NCI-H2081 treated with DMSO at 0.1 percent for 48 hours (cell line): ENCODE data around the gene DSCAM.

Experiments used
- DNase-seq: peaks from one replicate; lab custom pipeline; 2025; lab: John Stamatoyannopoulos, UW

DSCAM gene

GRCh38 chr21:40652436-40652835, 194.5 kb downstream of the DSCAM start:
- no peak for DNase-seq

DNA sequence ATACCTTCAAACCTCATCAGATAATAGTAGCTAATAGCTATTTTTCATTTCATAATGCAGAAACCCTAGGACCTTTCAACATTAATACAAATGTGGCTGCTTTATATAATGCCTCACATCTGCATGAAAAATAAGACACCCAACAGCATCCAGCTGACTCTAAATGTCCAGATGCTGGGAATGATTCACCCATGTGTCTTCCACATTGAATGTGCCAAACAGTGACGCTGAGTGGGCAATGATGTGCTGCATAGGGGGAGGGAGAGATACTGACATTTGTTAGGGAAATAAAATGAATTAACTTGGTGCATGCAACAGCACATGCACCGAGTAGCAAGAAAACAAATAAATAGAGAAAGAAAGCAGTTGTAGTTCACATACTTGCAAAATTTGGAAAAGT, 199.3 kb downstream of the DSCAM start:
- no peak for DNase-seq

- DNase-seq, result no peak
Measured at GRCh38 chr21:40646651-40647050, 200.3 kb downstream of the DSCAM start.

- DNase-seq, result no peak
Measured at GRCh38 chr21:40641042-40641441, 205.9 kb downstream of the DSCAM start.

- DNase-seq, result no peak
Measured at GRCh38 chr21:40640266-40640789, 206.6 kb downstream of the DSCAM start.

GRCh38 chr21:40639616-40640194, 207.3 kb downstream of the DSCAM start:
- no peak for DNase-seq

DNA sequence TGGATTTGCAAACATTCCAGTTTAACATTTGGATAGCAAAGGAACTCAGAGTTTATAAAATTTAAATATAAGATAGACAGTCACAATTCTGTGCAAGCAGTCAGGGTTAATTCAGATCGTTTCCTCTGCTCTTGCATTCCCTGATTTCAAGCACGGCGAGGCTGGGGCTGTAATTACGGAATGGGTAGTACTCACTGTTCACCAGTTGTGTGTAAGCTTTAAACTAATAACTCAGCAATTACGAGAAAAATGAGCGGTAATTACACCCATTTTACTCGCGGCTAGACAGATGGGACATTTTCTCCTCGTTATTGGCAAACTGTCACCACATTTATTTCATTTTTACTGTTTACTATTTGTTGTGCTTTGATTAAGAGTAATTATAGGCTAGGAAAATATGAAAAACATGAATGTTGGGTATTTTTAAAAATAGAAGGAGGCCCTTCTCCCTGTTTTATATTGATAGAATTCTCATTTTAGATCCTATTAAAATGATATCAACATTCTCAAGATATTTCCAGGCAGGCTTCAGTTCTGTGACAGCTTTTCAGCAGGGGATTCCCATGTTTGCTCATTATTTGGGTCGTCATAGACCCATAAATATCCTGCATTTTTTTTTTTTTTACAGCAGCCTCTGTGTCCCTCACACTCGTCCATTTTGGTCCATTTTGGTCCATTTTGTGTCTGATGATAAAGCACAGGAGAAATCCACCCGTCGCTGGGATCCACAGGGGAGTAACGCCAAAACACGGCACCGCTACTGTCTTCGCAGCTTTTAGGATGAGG, 208.3 kb downstream of the DSCAM start:
- peak; percentile 37 for DNase-seq

GRCh38 chr21:40636026-40636425, 210.9 kb downstream of the DSCAM start:
- no peak for DNase-seq

DNA sequence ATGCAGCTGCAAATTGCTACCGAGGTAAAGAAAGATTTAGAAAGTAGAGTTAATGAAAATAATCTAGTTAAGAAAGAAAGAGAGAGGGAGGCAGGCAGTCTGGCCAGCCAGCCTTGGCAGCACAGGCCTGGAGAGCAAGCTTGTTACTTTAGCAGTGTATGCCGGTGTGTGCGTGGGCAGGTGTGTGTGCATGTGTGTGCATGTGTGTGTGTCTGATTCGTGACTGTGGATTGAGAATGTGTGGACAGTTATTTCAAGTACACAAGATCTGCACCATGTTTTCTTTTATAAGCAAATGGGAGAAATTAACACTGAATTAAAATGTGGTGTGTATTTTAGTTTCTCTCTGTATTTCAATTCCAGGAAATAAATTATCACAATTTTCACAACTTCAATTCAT, 211.6 kb downstream of the DSCAM start:
- DNase-seq, result no peak

- no peak for DNase-seq
Measured at GRCh38 chr21:40634141-40634540, 212.8 kb downstream of the DSCAM start.

DNA sequence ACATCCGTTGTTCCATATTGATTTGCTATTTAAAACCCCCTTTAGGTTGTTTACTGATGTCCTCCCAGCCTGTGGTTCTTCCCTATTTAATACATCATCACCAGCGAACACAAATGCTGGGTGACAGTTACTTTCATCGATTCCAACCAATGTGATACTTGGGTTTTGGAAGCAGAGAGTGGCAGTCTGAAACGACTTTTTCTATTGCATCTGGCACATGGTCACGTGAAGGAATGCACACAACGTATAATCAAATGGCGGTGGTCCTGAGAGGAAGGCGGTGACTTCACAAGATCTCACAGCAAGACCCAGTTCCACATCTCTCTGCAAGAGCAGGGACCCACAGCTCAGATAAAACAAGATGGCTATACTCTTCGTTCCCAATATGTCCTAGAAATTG, 213.9 kb downstream of the DSCAM start:
- no peak for DNase-seq

DNA sequence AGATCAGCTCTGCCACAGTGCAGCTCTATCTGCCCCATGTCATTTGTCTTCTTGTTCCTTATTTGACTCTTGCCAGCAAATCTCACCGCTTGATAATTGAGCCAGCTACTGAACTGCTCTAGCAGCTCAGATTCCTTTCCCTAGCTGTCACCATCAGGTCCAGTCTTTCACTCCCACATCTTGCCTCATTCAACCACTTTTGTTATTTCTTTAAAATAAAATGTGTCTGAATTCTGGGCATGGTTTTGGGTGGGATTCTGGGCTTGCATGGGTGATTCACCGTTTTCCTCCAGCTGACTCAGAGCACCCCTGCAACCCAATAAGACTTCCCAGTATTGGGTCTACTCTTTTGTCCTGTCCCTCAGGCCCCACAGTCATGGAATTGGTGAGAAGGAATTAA, 215.7 kb downstream of the DSCAM start:
- no peak for DNase-seq

DNA sequence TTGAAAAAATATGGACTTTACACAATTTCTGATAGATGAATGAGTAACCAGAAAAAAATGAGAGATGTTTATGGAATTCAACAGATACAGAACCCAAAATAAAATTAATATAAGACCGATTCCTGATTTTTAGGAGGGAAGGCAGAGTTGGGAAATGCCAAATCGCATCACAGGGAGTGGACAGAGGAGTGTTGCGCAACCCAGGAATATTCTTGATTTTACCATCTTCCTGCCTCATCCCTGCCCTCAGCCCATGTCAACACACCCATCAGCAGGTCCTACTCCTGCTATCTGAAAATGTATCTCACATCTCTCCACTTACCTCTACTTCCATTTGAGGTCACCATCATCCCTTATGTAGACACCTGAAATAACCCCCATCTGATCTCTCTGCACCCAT, 221.0 kb downstream of the DSCAM start:
- DNase-seq, result no peak

DNA sequence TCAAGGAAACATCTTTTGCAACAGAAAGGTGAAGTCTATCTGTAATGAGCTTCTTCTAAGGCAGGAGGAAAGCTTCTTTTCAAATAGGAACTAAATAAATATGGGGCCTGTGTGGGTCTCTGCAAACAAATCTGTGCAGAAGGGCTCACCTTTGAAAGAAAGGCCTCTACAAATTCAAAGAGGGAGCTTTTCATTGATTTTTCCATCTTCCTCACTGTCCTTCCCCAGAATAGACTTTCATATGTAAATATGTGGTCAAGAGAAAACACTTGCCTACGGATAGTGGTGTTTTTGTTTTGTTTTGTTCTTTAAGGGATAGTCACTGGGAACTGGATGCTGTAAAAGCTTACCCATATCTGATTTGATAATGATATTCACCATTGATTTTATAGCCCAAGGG, 223.4 kb downstream of the DSCAM start:
- DNase-seq, result no peak

DNA sequence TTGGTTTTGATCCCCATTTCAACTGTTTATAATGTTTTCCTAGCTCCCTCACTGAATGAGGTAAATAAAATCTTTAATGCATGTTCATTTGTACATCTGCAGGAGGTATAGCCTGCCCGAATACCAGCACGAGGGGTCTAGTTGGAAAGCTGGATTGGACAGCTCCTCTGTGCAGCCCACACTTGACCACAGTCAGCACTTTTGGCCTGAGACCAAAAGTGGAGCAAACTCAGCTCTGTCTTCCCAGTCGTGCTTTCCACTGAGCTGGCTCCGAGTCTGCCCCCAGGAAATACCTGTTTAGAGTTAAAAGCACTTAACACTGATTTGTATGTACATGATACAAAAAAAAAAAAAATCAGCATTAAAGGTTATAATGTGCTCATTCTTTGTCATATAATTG, 224.4 kb downstream of the DSCAM start:
- DNase-seq, result no peak

DNA sequence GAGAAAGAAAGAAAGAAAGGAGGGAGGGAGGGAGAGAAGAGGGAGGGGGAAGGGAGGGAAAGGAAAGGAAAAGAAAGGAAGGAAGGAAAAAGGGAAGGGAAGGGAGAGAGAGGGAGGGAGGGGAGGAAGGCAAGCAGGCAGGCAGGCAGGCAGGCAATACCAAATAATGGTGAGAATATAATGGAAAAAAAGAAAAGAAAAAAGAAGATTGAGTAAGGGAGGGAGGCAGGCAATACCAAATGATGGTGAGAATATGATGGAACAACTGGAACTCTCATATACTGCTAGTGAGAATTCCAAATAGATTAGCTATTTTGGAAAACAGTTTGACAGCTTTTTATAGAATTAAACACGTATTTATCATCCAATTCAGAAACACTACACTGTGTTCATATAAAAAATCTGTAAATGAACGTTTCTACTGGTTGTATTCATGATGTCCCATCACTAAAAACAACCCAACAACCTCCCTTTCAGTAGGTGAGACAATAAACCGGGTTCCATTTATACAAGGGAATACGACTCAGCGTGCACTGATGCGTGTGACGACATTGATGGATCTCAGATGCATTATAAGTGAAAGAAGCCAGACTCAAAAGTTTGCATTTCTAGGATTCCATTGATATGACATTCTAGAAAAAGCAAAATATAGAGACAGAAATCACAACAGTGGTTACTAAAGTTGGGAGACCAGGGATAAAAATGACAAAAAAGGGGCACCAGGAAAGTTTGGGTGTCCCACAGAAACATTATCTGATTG, 226.4 kb downstream of the DSCAM start:
- DNase-seq, result no peak

DNA sequence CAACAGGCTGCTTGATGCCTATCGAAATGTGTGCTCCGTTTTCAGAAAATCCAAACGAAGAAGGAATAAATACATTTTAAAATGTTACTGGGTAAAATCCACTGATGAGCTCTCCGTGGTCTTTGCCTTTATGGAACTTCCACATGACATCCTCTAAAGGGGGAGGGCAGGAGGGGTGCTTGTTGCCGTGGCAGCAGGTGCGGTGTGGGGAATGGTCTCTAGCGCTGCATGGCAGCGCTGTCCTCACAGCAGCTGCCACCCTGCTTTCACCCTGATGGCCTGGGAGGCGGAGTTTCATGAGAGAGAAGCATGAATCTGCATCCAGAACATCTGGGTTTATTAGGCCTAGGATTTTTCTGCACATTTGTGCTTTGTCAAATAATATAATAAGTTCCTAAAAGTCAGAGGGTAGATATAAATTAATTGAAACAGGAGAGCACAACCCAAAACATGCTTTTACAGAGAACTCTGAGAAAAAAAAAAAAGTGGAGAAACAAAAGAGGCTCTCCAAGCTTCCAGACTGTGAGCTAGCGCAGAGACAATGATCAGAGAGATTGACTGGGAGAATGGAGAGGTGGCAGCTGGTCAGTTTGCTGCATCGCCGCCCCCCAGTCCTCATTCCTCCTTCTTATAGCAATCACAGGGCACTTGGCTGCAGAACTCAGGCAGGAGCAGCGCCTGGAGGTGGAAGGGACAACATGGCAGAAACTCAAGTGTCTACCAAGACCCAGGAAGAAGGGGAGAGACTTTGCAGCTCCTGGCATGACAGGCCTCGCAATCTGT, 228.6 kb downstream of the DSCAM start:
- DNase-seq, result no peak

- DNase-seq, result no peak
Measured at GRCh38 chr21:40616377-40616704, 230.6 kb downstream of the DSCAM start.

GRCh38 chr21:40615505-40616376, 231.2 kb downstream of the DSCAM start:
- no peak for DNase-seq

GRCh38 chr21:40613546-40614030, 233.4 kb downstream of the DSCAM start:
- DNase-seq, result no peak

GRCh38 chr21:40610345-40610744, 236.6 kb downstream of the DSCAM start:
- no peak for DNase-seq
